ENCODE results near the gene SMYD4.

SMYD4 gene

DNA sequence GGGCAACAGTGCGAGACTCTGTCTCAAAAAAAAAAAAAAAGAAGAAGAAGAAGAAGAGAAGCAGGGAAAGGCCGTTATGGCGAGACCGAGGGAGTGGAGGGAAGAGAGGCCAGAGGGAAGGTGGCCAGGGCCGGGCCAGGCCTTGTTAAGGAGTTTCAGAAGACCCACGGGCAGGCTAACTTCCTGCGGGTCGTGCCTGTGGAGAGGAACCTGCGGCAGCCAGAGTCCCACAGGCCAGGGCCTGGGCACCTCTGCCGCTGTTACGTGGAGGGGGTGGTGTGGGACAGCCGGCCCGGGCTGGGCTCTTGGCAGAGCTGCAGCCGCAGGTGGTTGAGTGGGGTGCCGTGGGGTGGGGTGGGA, 99.8 kb downstream of the SMYD4 start:
- no peak for DNase-seq

Measured in activated naive CD4-positive, alpha-beta T cell treated with anti-CD3 and anti-CD28 coated beads, Interleukin-2, amount 50 U/mL, for 16 hours (primary cell).